HG02981 (cell line): ENCODE results near the gene C9.
"Not testable (repeated sequence)": the region's sequence is repeated elsewhere in the genome, so short reads cannot be mapped to it uniquely, and the experiment has no call there.

Experiments
- ATAC-seq: cut with Tn5 transposase; IDR thresholded peaks from one replicate; pipeline ENCODE4 v1.9.1; 2021; ENCODE audit warnings: mild to moderate bottlenecking, moderate library complexity; ENCODE audit not compliant: unreplicated experiment

C9 gene

GRCh38 chr5:39267186-39267585 lies 97.1 kb downstream of the C9 start:
- no peak for ATAC-seq

GRCh38 chr5:39266442-39266841 lies 97.9 kb downstream of the C9 start:
- no peak for ATAC-seq

GRCh38 chr5:39264528-39264927 lies 99.8 kb downstream of the C9 start:
- peak; percentile 81 for ATAC-seq

GRCh38 chr5:39262981-39263380 lies 101.3 kb downstream of the C9 start:
- no peak for ATAC-seq

- no peak for ATAC-seq
Observed at GRCh38 chr5:39260095-39260494, 104.2 kb downstream of the C9 start.

- no peak for ATAC-seq
Observed at GRCh38 chr5:39257554-39257953, 106.7 kb downstream of the C9 start.

GRCh38 chr5:39256477-39257235 lies 107.6 kb downstream of the C9 start:
- no peak for ATAC-seq

GRCh38 chr5:39255406-39255805 lies 108.9 kb downstream of the C9 start:
- no peak for ATAC-seq

- ATAC-seq = no peak
Observed at GRCh38 chr5:39254671-39255070, 109.6 kb downstream of the C9 start.

- ATAC-seq = no peak
Observed at GRCh38 chr5:39253196-39253595, 111.1 kb downstream of the C9 start.

- no peak for ATAC-seq
Observed at GRCh38 chr5:39249564-39250274, 114.6 kb downstream of the C9 start.

GRCh38 chr5:39249069-39249468 lies 115.2 kb downstream of the C9 start:
- no peak for ATAC-seq

GRCh38 chr5:39240750-39241149 lies 123.5 kb downstream of the C9 start:
- no peak for ATAC-seq

GRCh38 chr5:39238366-39239105 lies 125.8 kb downstream of the C9 start:
- ATAC-seq = no peak

- ATAC-seq = no peak
Observed at GRCh38 chr5:39236718-39237117, 127.6 kb downstream of the C9 start.

- ATAC-seq = no peak
Observed at GRCh38 chr5:39235648-39236047, 128.6 kb downstream of the C9 start.

GRCh38 chr5:39234494-39234893 lies 129.8 kb downstream of the C9 start:
- ATAC-seq = not testable (repeated sequence)
